Stimulated activated CD8-positive, alpha-beta memory T cell treated with anti-CD3 and anti-CD28 coated beads, Interleukin-2, amount 100 ng/mL, for 1 hour (primary cell): ENCODE results near the gene ZNF354C.
A peak's percentile ranks its signal among the peaks of the same experiment; 100 is the strongest.
"Not testable (repeated sequence)": the region's sequence is repeated elsewhere in the genome, so short reads cannot be mapped to it uniquely, and the experiment has no call there.

Source experiments
- DNase-seq, 2 donors: peaks; one replicate each; pipeline ENCODE4 v3.0.0-alpha.2; 2020; ENCODE audit warnings: low read depth in 2 of 2

Gene ZNF354C

DNA sequence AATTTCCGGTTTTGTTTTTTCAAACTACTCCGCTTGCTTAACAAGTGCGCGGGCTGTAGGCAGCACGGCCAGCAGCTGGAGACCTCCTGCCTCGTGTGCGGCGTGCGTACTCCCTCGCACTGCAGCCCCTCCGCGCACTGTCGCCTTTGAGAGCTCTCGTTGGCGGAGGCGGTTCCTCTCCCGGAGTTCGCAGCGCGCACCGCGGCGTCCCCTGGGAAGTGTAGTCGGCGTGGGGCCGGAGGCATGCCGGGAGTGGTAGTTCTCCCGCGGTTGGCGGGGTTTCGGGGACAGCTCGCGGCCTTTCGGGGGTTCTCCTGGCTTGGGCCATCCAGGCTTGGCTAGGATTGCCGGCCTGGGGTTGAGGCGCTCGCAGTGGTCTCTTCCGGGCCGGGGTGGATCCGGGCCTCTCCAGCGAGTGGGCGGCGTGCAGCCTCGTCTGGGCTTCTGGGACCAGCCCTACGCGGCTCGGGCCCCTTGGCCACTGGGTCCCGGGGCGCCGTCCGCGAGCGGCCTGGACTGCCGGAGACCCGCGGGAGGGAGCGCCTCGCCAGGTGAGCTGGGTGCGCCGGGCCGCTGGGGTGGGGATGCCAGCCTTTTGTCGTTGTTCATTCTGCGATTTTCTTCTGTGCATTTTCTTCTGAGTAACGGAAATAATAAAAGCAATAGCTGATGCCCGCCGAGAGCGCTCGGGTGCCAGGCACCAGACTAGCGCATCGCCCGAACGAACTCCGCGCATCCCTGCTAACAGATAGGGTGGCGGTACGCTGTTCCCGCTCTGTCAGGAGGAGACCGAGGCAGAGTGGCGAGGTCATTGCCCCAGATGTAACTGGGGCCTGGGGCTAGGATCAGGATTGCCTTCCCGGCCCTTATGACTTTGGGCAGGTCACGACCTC, at the start of gene ZNF354C:
TSS of gene ZNF354C (plus strand) at position 258 of the 893 bp plus-strand sequence. CDS start 1,696 bp downstream, outside the sequence.
- DNase-seq, result peak; percentile 64 to 72

GRCh38 chr5:179023528-179024189, 36.5 kb upstream of the ZNF354C start, which contains the start of gene ZNF879:
Gene ZNF879 (plus strand): TSS chr5:179023804. CDS start chr5:179025005, 1,201 bp downstream.
- peak; percentile 86 to 87 for DNase-seq

GRCh38 chr5:179033004-179033580, 27.1 kb upstream of the ZNF354C start:
- no peak for DNase-seq

DNA sequence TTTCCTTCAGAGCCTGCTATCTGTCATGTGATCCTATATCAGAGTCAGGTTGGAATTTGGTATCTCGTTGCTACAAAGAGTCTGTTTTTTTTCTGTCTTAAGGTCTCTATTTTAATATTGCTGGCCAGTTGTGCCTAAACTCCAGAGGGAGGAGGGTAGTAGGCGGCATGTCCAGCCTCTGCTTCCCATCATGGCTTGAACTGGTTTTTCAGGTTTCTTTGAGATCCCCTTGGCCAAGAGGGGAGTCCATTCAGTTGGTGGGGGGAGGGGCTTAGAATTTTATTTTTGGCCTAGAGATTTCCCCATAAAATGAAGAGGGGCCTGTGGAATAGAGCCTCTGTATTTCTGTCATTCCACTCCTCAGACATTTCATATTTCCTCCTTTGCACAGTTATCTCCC, 15.4 kb upstream of the ZNF354C start:
- DNase-seq, result no peak

GRCh38 chr5:179051784-179052183, 8.4 kb upstream of the ZNF354C start:
- DNase-seq, result no peak

DNA sequence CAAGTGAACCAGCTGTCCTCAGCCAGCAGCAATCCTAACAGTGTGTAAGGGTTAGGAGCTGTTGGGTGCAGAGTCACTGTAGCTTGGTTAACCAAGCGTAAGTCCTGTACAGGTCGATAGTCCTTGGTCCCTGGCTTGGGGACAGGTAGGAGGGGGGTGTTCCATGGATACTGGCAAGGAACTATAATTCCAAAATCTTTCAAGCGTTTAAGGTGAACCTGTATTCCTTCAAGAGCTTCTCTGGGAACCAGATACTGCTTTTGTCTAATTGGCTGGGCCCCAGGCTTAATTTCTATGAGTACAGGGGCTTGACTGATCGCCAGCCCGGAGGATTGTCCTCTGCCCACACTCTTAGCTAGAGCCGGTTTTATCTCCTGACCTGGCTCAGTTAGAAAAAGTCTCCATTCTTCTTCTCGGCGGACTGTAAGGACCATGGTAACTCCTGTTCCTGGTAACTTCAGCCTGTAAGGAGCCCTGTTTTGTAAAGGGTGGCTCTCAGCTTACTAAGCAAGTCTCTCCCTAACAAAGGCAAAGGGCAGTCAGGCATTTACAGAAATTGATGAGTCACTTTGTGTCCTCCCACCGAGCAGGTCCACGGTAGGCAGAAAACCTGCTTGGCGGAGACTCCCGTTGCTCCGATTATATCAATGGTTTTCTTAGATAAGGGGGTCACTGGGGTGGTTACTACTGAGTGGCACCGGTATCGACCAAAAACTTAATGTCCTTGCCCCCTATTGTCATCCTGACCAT, 6.0 kb upstream of the ZNF354C start:
- no peak for DNase-seq

DNA sequence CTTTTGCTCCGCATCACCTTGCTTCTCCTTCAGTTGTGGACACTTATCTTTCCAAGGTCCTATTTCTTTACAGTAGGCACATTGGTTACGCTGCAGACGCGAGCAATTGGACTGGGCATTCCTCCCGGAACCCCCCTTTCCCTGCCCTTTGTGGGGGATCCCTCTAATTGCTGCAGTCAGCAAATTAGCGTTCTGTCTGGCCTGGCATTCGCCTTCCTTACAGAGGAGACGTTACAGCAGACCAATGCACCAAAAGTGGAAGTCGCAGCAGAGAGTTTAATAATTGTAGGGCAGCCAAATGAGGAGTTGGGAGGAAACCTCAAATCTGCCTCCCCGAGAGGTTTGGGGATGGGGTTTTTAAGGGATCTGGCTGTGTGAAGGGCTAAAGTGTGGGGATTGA, 5.3 kb upstream of the ZNF354C start:
- no peak for DNase-seq

- no peak for DNase-seq
Measured at GRCh38 chr5:179055436-179055835, 4.7 kb upstream of the ZNF354C start.

DNA sequence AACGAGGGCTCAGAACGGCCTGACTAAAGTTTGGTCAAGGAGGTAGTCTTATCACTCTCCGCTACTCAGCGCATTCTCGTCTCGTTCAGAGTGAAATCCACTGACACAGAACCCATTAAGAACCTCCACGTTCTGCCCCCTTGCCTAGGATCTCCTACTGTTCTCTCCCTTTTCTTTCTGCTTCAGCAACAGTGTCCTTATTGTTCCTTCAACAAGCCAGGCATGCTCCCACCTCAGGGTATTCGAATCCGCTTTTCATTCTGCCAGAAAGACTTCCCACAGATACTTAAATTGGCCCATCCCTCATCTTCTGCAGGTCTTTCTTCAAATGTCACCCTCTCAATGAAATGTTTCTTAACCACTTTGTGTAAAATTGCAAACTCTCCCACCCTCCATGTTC, 4.3 kb upstream of the ZNF354C start:
- DNase-seq, result no peak

GRCh38 chr5:179061025-179061424, 852 bp downstream of the ZNF354C start:
- DNase-seq, result no peak

DNA sequence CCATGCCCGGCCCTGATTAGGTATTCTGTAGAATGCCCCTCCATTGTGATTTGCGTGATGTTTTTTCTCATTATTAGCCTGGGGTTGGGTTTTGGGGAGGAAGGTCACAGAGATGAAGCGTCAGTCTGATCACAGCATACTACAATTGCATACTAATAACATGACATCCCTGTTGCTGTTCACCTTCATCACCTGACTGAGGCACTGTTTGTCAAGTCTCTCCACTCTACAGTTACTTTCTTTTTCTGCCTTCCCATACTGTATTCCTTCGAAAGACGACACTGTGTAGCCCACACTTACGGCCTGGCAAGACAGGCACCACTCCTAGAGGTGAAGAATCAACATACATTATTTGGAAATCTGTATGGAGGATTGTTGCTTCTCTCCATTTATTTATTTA, 5.5 kb downstream of the ZNF354C start:
- DNase-seq, result no peak

DNA sequence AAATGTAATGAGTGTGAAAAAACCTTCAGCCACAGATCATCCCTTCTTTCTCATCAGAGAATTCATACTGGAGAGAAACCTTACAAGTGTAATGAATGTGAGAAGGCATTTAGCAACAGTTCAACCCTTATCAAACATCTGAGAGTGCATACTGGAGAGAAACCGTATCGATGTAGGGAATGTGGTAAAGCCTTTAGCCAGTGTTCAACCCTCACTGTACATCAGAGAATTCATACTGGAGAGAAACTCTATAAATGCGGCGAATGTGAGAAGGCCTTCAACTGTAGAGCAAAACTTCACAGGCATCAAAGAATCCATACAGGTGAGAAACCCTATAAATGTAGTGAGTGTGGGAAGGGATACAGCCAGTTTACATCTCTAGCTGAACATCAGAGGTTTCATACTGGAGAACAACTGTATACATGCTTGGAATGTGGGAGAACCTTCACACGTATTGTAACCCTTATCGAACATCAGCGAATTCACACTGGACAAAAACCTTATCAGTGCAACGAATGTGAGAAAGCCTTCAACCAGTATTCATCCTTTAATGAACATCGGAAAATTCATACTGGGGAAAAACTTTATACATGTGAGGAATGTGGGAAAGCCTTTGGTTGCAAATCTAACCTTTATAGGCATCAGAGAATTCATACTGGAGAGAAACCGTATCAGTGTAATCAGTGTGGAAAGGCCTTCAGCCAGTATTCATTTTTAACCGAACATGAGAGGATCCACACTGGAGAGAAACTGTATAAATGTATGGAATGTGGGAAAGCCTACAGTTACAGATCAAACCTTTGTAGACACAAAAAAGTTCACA, 19.2 kb downstream of the ZNF354C start:
- no peak for DNase-seq

GRCh38 chr5:179080724-179081123, 20.6 kb downstream of the ZNF354C start:
- DNase-seq, result no peak

- DNase-seq, result no peak
Measured at GRCh38 chr5:179089502-179089901, 29.3 kb downstream of the ZNF354C start.

GRCh38 chr5:179101282-179101681, 41.1 kb downstream of the ZNF354C start:
- DNase-seq, result not testable (repeated sequence)

DNA sequence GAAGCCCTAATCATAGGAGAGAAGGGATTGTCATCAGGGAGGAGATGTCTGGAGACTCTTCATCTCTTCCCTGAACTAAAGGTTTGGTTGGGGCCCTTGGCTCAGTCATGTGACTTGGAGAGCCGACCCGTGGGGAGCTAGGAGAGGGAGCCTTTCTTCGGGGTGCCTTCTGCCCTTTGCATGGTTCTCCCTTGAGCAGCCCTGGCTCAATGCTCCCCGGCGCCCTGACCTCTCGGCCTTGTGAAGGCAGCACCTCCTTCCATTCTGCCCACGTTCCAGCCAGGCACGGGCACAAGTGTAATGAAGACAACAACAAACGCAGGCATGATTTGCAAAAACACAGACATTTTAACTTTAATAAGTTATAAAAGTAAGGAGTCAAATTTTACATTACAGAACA, 50.4 kb downstream of the ZNF354C start:
- no peak for DNase-seq

DNA sequence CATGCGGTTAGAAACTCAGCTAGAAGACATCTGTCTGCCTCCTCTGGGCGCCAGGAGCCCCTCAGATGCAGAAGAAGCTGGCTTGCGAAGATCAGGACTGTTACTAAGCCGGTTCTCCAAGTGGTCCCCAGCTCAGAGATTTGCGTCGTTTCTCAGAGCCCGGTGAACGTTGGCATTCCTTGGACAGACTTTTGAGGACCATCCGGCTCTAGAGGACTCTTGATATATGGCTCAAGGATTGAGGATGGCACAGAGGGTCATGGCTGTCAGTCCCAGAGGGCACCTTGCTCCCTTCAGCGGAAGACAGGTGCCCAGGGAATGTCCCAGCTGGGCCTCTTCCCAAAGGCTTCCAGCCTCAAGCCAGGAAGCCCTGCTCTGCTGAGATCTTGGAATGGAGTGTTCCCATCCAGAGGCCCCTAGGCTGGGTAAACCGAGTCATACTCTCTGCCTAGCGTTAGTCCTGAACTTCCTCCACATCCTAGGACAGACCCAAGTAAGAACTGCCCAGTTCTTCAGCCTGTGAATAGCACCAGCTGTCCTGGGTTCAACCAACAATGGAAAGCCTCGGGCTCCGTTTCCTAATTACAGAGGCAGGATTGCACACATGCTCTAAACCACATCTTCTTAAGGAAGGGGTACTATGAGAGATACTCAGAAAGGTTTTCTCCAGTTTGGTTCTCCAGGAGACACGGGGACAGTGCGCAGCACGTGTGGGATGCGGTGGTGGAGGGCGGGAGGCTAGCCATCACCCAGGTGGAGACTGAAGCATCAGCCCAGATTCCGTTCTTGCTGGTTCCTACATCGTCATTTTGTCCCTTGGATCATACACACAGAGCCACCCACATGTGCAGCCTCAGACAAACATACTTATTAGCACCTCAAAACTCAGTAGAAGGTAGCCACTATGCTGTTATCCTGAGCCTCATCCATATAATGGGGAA, 51.4 kb downstream of the ZNF354C start:
- DNase-seq, result no peak

DNA sequence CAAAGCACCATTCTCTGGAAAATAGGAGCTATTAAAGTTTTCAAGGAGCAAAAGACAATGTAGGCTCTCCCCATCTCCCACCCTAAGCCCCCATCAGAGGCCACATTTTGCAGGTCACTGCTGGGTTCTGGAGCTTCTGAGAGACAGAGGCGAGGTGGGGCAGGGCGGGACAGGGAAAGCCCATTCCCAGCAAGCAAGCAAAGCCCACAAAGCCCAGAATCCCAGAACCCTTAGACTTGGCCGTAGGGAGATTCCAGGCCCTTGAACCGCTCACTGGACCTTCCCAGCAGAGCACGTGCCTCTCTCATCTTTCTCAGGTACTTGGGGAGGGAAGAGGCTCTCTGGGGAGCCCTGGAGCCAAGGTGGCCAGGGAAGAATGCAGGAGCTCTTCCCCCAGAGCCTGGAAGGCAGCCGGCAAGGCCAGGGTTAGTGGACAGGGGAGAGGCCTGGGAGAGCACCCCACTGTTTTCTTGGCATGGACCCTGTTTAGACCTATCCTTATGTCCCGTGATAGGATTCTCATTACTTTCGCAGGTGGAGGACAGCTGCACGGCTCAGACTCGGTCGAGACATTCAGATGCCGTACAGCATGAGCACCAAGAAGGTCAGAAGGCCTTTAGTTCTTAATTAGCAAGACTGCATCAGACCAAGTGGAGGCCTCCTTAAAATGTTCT, 52.4 kb downstream of the ZNF354C start:
- DNase-seq, result no peak

- no peak for DNase-seq
Measured at GRCh38 chr5:179113143-179113530, 53.0 kb downstream of the ZNF354C start.
